Mesenchymal stem cell (in vitro differentiated cells and primary cell): Measurements from ENCODE around the gene UBE2L5.

Source experiments
- DNase-seq: peaks from one replicate; pipeline ENCODE4 v3.0.0-alpha.2; 2013
- H2AFZ ChIP-seq: one replicate; pipeline ENCODE4 v1.6.1; 2013; ENCODE audit warnings: low read depth, mild to moderate bottlenecking, control low read depth, inconsistent platforms, low read length, moderate library complexity
- H2AK5ac ChIP-seq: 2 replicates; pipeline ENCODE4 v1.6.1; 2013; ENCODE audit warnings: low read length, moderate library complexity, mild to moderate bottlenecking, inconsistent platforms; ENCODE audit not compliant: severe bottlenecking
- H2BK120ac ChIP-seq: one replicate; pipeline ENCODE4 v1.6.1; 2013; ENCODE audit warnings: low read depth, mild to moderate bottlenecking, inconsistent platforms, low read length, moderate library complexity
- H2BK12ac ChIP-seq, 2 experiments: one replicate each; pipeline ENCODE4 v1.6.1; 2013; ENCODE audit warnings: inconsistent platforms in 2 of 2, low read length in 2 of 2, mild to moderate bottlenecking in 2 of 2, moderate library complexity in 2 of 2, control low read depth in 1 of 2
- H2BK15ac ChIP-seq: one replicate; pipeline ENCODE4 v1.6.1; 2013; ENCODE audit warnings: mild to moderate bottlenecking, low read depth, inconsistent platforms; ENCODE audit not compliant: poor library complexity, severe bottlenecking
- H2BK5ac ChIP-seq: 2 replicates; pipeline ENCODE4 v1.6.1; 2013; ENCODE audit warnings: low read depth, mild to moderate bottlenecking, low read length, control low read depth, inconsistent platforms; ENCODE audit not compliant: poor library complexity, severe bottlenecking
- H3K14ac ChIP-seq, 2 experiments: one replicate each; pipeline ENCODE4 v1.6.1; 2013; ENCODE audit warnings: inconsistent platforms in 2 of 2, low read length in 2 of 2, control low read depth in 1 of 2, mild to moderate bottlenecking in 1 of 2, moderate library complexity in 1 of 2
- H3K18ac ChIP-seq, 2 experiments: one replicate each; pipeline ENCODE4 v1.6.1; 2013; ENCODE audit warnings: inconsistent platforms in 2 of 2, low read length in 2 of 2, control low read depth in 1 of 2, low read depth in 1 of 2, mild to moderate bottlenecking in 1 of 2
- H3K23ac ChIP-seq, 2 experiments: one replicate each; pipeline ENCODE4 v1.6.1; 2013; ENCODE audit warnings: inconsistent platforms in 2 of 2, low read length in 2 of 2, mild to moderate bottlenecking in 2 of 2, moderate library complexity in 2 of 2, control low read depth in 1 of 2
- H3K27ac ChIP-seq: 2 replicates; pipeline ENCODE4 v1.5.1; 2013; ENCODE audit warnings: mild to moderate bottlenecking, moderate library complexity, low read length, control low read depth, inconsistent platforms; ENCODE audit not compliant: poor library complexity, severe bottlenecking
- H3K27me3 ChIP-seq, 2 experiments: 2 replicates each; pipeline versions ENCODE4 v1.6.1 to v1.7.0; 2013; ENCODE audit warnings: low read length in 2 of 2, mild to moderate bottlenecking in 2 of 2, moderate library complexity in 2 of 2, control low read depth in 1 of 2, inconsistent platforms in 1 of 2; ENCODE audit not compliant: control insufficient read depth in 1 of 2, insufficient read depth in 1 of 2
- H3K36me3 ChIP-seq, 2 experiments: 2 replicates each; pipeline versions ENCODE4 v1.6.1 to v1.7.0; 2013; ENCODE audit warnings: low read length in 2 of 2, control low read depth in 1 of 2, inconsistent platforms in 1 of 2, low read depth in 1 of 2, mild to moderate bottlenecking in 1 of 2; ENCODE audit not compliant: insufficient read depth in 2 of 2, control insufficient read depth in 1 of 2
- H3K4ac ChIP-seq, 2 experiments: one replicate each; pipeline ENCODE4 v1.6.1; 2013; ENCODE audit warnings: inconsistent platforms in 2 of 2, low read length in 2 of 2, mild to moderate bottlenecking in 2 of 2, moderate library complexity in 2 of 2, control low read depth in 1 of 2, low read depth in 1 of 2
- H3K4me1 ChIP-seq: 2 replicates; pipeline ENCODE4 v1.6.1; 2013; ENCODE audit warnings: low read depth, low read length, control low read depth; ENCODE audit not compliant: control insufficient read depth, insufficient read depth
- H3K4me2 ChIP-seq: 2 replicates; pipeline ENCODE4 v1.6.1; 2013; ENCODE audit warnings: low read length, mild to moderate bottlenecking, inconsistent platforms; ENCODE audit not compliant: poor library complexity, severe bottlenecking
- H3K4me3 ChIP-seq, 2 experiments: 2 replicates each; pipeline versions ENCODE4 v1.5.1 to v1.7.0; 2013; ENCODE audit warnings: low read length in 2 of 2, mild to moderate bottlenecking in 2 of 2, control low read depth in 1 of 2, low read depth in 1 of 2; ENCODE audit not compliant: insufficient read depth in 1 of 2
- H3K79me1 ChIP-seq: replicated peaks from 2 replicates; pipeline ENCODE4 v1.6.1; 2013; ENCODE audit warnings: mild to moderate bottlenecking, control low read depth, low read length, inconsistent platforms; ENCODE audit not compliant: poor library complexity, severe bottlenecking
- H3K9ac ChIP-seq: 2 replicates; pipeline ENCODE4 v1.7.0; 2013; ENCODE audit warnings: mild to moderate bottlenecking, low read length, moderate library complexity
- H3K9me3 ChIP-seq: 2 replicates; pipeline ENCODE4 v1.7.0; 2013; ENCODE audit warnings: mild to moderate bottlenecking, low read length; ENCODE audit not compliant: control insufficient read depth
- H4K8ac ChIP-seq: one replicate; pipeline ENCODE4 v1.6.1; 2013; ENCODE audit warnings: inconsistent platforms, mild to moderate bottlenecking, low read length, moderate library complexity
- H4K91ac ChIP-seq: one replicate; pipeline ENCODE4 v1.6.1; 2013; ENCODE audit warnings: mild to moderate bottlenecking, low read length, inconsistent platforms
- WGBS: methylation state at CpG from one replicate; pipeline ENCODE4 v1.1.7; 2013; ENCODE audit warnings: mixed read lengths; 5-methylcytosine and 5-hydroxymethylcytosine counted together

The UBE2L5 gene

GRCh38 chr13:30477346-30478195 lies 55.3 kb downstream of the UBE2L5 start:
- Histone ChIP-seq H3K4ac (no peak overlapping the region), H3K27ac (no peak overlapping the region), H3K27me3 (no peaks in the 10 kb centered on the region), H3K9me3 (no peaks in the 10 kb centered on the region), H2BK15ac (no peak overlapping the region), H3K4me1 (no peaks in the 10 kb centered on the region), H3K4me2 (no peak overlapping the region), H2AFZ (no peak overlapping the region), H3K23ac (no peak overlapping the region), H4K8ac (no peak overlapping the region), H3K36me3 (no peaks in the 10 kb centered on the region), H3K18ac (no peak overlapping the region), H3K9ac (no peak overlapping the region), H2BK12ac (no peak overlapping the region), H2AK5ac (no peak overlapping the region), H4K91ac (no peak overlapping the region), H2BK5ac (no peak overlapping the region), H2BK120ac (no peak overlapping the region), H3K79me1 (no peaks in the 10 kb centered on the region), H3K4me3 (no peak overlapping the region), H3K14ac (no peak overlapping the region)
- DNase-seq, result no peak
- WGBS, result 73% methylated on average over 4 of the region's 4 CpGs
